ENCODE measurements around the gene NR3C1. TPM values are rescaled to one million over a fixed set of nuclear protein-coding genes. Genes with fewer than 3 reads are reported as not detected.

Gene NR3C1
- total RNA-seq, 1 donor from 2014 or later = 101 TPM

DNA sequence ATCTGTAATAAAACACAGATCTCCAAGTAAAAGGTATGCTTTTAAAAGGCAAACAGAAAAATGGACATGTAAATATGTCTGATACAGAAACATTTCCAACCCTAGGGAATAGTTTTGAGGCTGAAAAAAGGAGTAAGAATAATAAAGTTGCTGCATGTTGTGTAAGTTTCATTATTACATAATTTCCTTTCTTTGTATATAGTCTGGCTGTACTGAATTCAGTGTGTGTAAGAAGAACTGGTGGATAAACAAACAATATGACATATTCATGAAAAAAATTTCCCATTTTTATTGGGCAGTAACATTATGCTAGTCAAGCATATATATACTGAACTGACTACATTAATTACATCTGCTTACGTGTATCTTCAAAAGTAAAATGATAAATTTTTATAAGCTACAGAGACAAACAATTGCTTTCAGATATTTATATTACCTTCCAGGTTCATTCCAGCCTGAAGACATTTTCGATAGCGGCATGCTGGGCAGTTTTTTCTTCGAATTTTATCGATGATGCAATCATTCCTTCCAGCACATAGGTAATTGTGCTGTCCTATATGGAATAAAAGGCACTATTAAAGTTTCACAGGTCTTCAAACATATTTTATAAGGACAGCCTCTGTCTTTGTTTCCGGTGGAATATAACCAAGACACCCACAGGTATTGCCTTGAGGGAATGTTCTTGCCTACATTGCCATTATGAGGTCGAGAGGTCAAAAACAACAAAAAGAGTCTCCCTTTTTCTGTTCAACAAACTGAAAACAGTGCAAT is 93.6 kb downstream of the NR3C1 start:
- intact Hi-C loops (cut with DNase I) = no loop called here
- no peak overlapping the region for H3K27ac ChIP-seq
- no peak for ATAC-seq
- peaks cover 65% of the 10 kb centered on the region for H3K36me3 ChIP-seq
- no peaks in the 10 kb centered on the region for H3K27me3 ChIP-seq
- TF ChIP-seq, protein P1, sequence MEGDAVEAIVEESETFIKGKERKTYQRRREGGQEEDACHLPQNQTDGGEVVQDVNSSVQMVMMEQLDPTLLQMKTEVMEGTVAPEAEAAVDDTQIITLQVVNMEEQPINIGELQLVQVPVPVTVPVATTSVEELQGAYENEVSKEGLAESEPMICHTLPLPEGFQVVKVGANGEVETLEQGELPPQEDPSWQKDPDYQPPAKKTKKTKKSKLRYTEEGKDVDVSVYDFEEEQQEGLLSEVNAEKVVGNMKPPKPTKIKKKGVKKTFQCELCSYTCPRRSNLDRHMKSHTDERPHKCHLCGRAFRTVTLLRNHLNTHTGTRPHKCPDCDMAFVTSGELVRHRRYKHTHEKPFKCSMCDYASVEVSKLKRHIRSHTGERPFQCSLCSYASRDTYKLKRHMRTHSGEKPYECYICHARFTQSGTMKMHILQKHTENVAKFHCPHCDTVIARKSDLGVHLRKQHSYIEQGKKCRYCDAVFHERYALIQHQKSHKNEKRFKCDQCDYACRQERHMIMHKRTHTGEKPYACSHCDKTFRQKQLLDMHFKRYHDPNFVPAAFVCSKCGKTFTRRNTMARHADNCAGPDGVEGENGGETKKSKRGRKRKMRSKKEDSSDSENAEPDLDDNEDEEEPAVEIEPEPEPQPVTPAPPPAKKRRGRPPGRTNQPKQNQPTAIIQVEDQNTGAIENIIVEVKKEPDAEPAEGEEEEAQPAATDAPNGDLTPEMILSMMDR (IDR thresholded peaks at IDR 0.05) = no peak
- DNase-seq = no peak
- H3K9me3 ChIP-seq = no peaks in the 10 kb centered on the region
- H3K4me3 ChIP-seq = no peak overlapping the region
- peaks cover 27% of the 10 kb centered on the region for H3K4me1 ChIP-seq

DNA sequence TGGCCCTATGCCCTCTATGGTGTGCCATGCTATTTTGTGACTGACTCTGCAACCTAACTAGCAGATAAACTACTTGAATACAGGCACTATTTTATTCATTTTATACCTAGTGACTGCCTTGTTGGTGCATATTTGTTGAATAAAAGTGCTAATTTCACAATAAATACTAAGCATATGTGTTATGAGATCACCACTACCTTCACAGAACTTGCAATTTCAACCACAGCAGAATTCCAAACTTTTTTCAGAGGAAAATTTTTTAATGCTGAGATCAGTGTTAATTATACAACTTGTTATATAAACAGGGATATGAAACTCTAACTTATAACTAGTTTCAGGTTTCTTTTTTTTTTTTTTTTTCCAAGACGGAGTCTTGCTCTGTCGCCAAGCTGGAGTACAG is 94.8 kb downstream of the NR3C1 start:
- TF ChIP-seq, protein P1 (IDR thresholded peaks at IDR 0.05) = no peak

DNA sequence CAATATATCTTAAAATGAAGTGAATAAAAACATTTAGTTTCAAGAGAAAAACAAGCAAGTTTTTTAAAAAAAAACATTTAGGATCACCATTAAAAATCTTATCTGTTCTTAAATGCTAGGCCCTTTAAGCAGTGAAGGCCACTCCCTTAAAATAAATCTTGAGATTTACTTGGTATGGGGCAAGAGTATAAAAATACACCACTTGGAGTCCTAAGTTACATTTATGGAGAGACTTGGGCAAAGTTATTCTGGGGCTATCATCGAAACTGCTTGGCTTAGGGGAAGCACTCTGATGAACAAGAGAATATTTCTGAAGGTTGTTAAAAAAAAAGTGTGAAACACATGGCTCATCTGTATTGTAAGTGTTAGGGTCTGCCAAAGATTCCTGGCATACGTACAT is 97.4 kb downstream of the NR3C1 start:
- Histone ChIP-seq H3K4me3 (no peak overlapping the region), H3K4me1 (peaks cover 9% of the 10 kb centered on the region), H3K27ac (no peak overlapping the region), H3K36me3 (peaks cover 40% of the 10 kb centered on the region), H3K9me3 (no peaks in the 10 kb centered on the region), H3K27me3 (no peaks in the 10 kb centered on the region)
- intact Hi-C loops (cut with DNase I) = no loop called here
- TF ChIP-seq, protein P1 (IDR thresholded peaks at IDR 0.05) = no peak
- DNase-seq = no peak
- ATAC-seq = no peak

More for the DNA sequence above, 94.8 kb downstream of the NR3C1 start:
- Histone ChIP-seq H3K27me3 (no peaks in the 10 kb centered on the region), H3K4me1 (peaks cover 16% of the 10 kb centered on the region), H3K36me3 (peaks cover 63% of the 10 kb centered on the region), H3K27ac (no peak overlapping the region), H3K9me3 (no peaks in the 10 kb centered on the region), H3K4me3 (no peak overlapping the region)
- DNase-seq (no peak), ATAC-seq (no peak)
- intact Hi-C loops (cut with DNase I) = no loop called here

DNA sequence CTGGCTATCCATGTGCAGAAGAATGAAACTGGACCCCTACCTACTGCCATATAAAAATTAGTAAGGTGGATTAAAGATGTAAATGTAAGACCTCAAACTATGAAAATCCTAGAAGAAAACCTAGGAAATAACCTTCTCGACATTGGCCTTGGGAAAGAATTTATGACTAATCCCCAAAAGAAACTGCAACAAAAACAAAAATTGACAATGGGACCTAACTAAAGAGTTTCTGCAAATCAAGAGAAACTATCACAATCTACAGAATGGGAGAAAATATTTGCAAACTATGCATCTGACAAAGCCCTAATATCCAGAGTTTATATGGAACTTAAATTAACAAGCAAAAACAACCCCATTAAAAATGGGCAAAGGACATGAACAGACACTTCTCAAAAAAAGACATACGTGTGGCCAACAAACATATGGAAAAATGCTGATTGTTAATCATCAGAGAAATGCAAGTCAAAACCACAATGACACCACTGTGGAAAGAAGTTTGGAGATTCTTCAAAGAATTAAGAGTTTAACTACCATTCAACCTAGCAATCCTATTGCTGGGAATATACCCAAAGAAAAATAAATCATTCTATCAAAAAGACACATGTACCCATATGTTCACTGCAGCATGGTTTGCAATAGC is 98.5 kb downstream of the NR3C1 start:
- Histone ChIP-seq H3K4me3 (no peak overlapping the region), H3K27me3 (no peaks in the 10 kb centered on the region), H3K9me3 (no peaks in the 10 kb centered on the region), H3K27ac (no peak overlapping the region), H3K4me1 (peaks cover 6% of the 10 kb centered on the region), H3K36me3 (peaks cover 37% of the 10 kb centered on the region)
- no peak for ATAC-seq
- intact Hi-C loops (cut with DNase I) = no loop called here
- TF ChIP-seq, protein P1 (IDR thresholded peaks at IDR 0.05) = no peak
- DNase-seq = no peak

DNA sequence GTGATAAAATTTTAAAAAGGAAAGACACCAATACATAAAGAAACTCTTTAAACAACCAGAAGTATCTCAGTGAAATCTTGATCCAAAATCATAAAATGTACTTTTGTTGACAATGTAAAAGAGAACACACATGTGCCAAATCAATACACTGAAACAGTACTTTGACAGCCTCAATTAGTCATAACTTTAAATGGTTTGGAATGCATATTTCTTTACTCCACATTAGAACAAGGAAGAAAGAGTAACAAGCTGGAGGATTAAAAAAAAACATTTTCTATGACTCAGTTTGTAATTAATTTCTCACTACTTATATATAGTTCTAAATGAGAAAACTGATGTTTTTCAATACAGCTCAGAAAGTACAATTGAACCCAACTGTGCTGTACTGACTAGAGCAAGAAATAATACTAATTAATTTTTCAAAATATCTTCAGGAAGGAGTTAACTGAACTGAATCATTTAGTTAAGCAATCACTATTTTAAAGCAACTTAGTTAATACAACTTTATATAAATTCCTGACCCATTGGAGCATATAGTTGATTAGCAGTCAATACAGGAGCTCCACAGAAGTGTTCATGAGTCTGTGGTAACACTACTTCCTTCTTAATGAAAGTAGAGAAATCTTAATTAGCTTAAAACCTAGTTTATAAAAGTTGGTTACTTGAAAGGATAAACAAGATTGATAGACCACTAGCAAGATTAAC is 101.0 kb downstream of the NR3C1 start:
- no peaks in the 10 kb centered on the region for H3K9me3 ChIP-seq
- TF ChIP-seq, protein P1 (IDR thresholded peaks at IDR 0.05) = no peak
- intact Hi-C loops (cut with DNase I) = no loop called here
- H3K4me3 ChIP-seq = no peak overlapping the region
- no peaks in the 10 kb centered on the region for H3K27me3 ChIP-seq
- peaks cover 40% of the 10 kb centered on the region for H3K36me3 ChIP-seq
- no peak overlapping the region for H3K27ac ChIP-seq
- H3K4me1 ChIP-seq = no peaks in the 10 kb centered on the region
- ATAC-seq (no peak), DNase-seq (no peak)
